ENCODE data around the gene COL8A2. TPM values are rescaled to one million over a fixed set of nuclear protein-coding genes. Genes with fewer than 3 reads are reported as not detected.

The COL8A2 gene
- polyA plus RNA-seq, 1 donor from 2014 or later = not detected

- Histone ChIP-seq H3K9ac (ENCODE audit: low read length) (no peak overlapping the region), H3K79me2 (replicated peaks; ENCODE audit: insufficient read depth, low read length) (peaks cover 14% of the 10 kb centered on the region), H4K20me1 (ENCODE audit: insufficient read depth) (peaks cover 8% of the 10 kb centered on the region), H2AFZ (ENCODE audit: low read depth, low read length) (no peak overlapping the region), H3K9me2 (ENCODE audit: insufficient read depth, low read length) (no peaks in the 10 kb centered on the region), H3K9me3 (ENCODE audit: low read length) (no peaks in the 10 kb centered on the region), H3K4me3 (ENCODE audit: low read length) (no peak overlapping the region), H3K27me3 (ENCODE audit: insufficient read depth, low read depth, low read length) (no peaks in the 10 kb centered on the region), H3F3A (ENCODE audit: insufficient read depth, low read length, poor library complexity, severe bottlenecking) (no peaks in the 10 kb centered on the region), H3K4me2 (ENCODE audit: low read length) (no peak overlapping the region), H3K36me3 (ENCODE audit: insufficient read depth, low read length) (peaks cover 7% of the 10 kb centered on the region), H3K27ac (ENCODE audit: low read length) (no peak overlapping the region)
- TF ChIP-seq SMC3 (conservative IDR thresholded peaks at IDR 0.05; ENCODE audit: poor library complexity) (no peak), RAD21 (conservative IDR thresholded peaks at IDR 0.05) (no peak), EP300 (conservative IDR thresholded peaks at IDR 0.05; ENCODE audit: poor library complexity, severe bottlenecking) (no peak), TAF1 (IDR thresholded peaks at IDR 0.05; ENCODE audit: low read depth) (no peak)
Measured at GRCh38 chr1:36172983-36173382, 48.0 kb upstream of the COL8A2 start.

- H3K9me2 ChIP-seq (ENCODE audit: insufficient read depth, low read length) = no peaks in the 10 kb centered on the region
- H3K4me2 ChIP-seq (ENCODE audit: low read length) = no peak overlapping the region
- H3K79me2 ChIP-seq (replicated peaks; ENCODE audit: insufficient read depth, low read length) = peaks cover 19% of the 10 kb centered on the region
- peaks cover 8% of the 10 kb centered on the region for H4K20me1 ChIP-seq (ENCODE audit: insufficient read depth)
- H3K9ac ChIP-seq (ENCODE audit: low read length) = no peak overlapping the region
- H3F3A ChIP-seq (ENCODE audit: insufficient read depth, low read length, poor library complexity, severe bottlenecking) = no peaks in the 10 kb centered on the region
- TF ChIP-seq EP300 (conservative IDR thresholded peaks at IDR 0.05; ENCODE audit: poor library complexity, severe bottlenecking) = no peak
- TF ChIP-seq CTCF (IDR thresholded peaks at IDR 0.05; ENCODE audit: poor library complexity, severe bottlenecking) = no peak
- no peak for TF ChIP-seq POLR2AphosphoS5 (IDR thresholded peaks at IDR 0.05)
- TF ChIP-seq MXI1 (conservative IDR thresholded peaks at IDR 0.05; ENCODE audit: poor library complexity, severe bottlenecking) = no peak
- no peak for TF ChIP-seq REST (IDR thresholded peaks at IDR 0.05; ENCODE audit: borderline replicate concordance)
- no peak for TF ChIP-seq RAD21 (conservative IDR thresholded peaks at IDR 0.05)
- TF ChIP-seq TAF1 (IDR thresholded peaks at IDR 0.05; ENCODE audit: low read depth) = no peak
- TF ChIP-seq EZH2 (IDR thresholded peaks at IDR 0.05; ENCODE audit: borderline replicate concordance, insufficient read depth, low read length, poor library complexity, severe bottlenecking) = no peak
- H3K4me3 ChIP-seq (ENCODE audit: low read length) = no peak overlapping the region
- H2AFZ ChIP-seq (ENCODE audit: low read depth, low read length) = no peak overlapping the region
- H3K27me3 ChIP-seq (ENCODE audit: insufficient read depth, low read depth, low read length) = no peaks in the 10 kb centered on the region
- no peak overlapping the region for H3K27ac ChIP-seq (ENCODE audit: low read length)
- no peaks in the 10 kb centered on the region for H3K9me3 ChIP-seq (ENCODE audit: low read length)
- peaks cover 7% of the 10 kb centered on the region for H3K36me3 ChIP-seq (ENCODE audit: insufficient read depth, low read length)
Measured at GRCh38 chr1:36172017-36172747, 47.2 kb upstream of the COL8A2 start.

All from neural cell (in vitro differentiated cells).